ENCODE data around the gene DSTN.

DSTN gene

GRCh38 chr20:17542993-17543412 lies 26.9 kb upstream of the DSTN start:
- DNase-seq (ENCODE audit: low read depth, low spot score) = no peak
- no peak overlapping the region for H3K4me3 ChIP-seq (ENCODE audit: low read length)

GRCh38 chr20:17543531-17544131 lies 26.2 kb upstream of the DSTN start:
- DNase-seq (ENCODE audit: low read depth, low spot score) = no peak

GRCh38 chr20:17545127-17545526 lies 24.7 kb upstream of the DSTN start:
- H3K4me3 ChIP-seq (ENCODE audit: low read length) = no peak overlapping the region
- no peak for DNase-seq (ENCODE audit: low read depth, low spot score)

More at GRCh38 chr20:17543531-17544131, 26.2 kb upstream of the DSTN start:
- no peak overlapping the region for H3K4me3 ChIP-seq (ENCODE audit: low read length)

GRCh38 chr20:17549131-17549530 lies 20.7 kb upstream of the DSTN start:
- H3K4me3 ChIP-seq (ENCODE audit: low read length) = no peak overlapping the region
- DNase-seq (ENCODE audit: low read depth, low spot score) = no peak

GRCh38 chr20:17555106-17555505 lies 14.8 kb upstream of the DSTN start:
- no peak for DNase-seq (ENCODE audit: low read depth, low spot score)
- H3K4me3 ChIP-seq (ENCODE audit: low read length) = no peak overlapping the region

GRCh38 chr20:17556837-17557674 lies 12.8 kb upstream of the DSTN start:
- no peak for DNase-seq (ENCODE audit: low read depth, low spot score)
- no peak overlapping the region for H3K4me3 ChIP-seq (ENCODE audit: low read length)

GRCh38 chr20:17557675-17558006 lies 12.2 kb upstream of the DSTN start:
- H3K4me3 ChIP-seq (ENCODE audit: low read length) = no peak overlapping the region
- DNase-seq (ENCODE audit: low read depth, low spot score) = no peak

- DNase-seq (ENCODE audit: low read depth, low spot score) = no peak
- H3K4me3 ChIP-seq (ENCODE audit: low read length) = no peak overlapping the region
These were observed 11.5 kb upstream of the DSTN start for GRCh38 chr20:17558154-17558940.

GRCh38 chr20:17558941-17559304 lies 11.0 kb upstream of the DSTN start:
- no peak for DNase-seq (ENCODE audit: low read depth, low spot score)

GRCh38 chr20:17559338-17559737 lies 10.5 kb upstream of the DSTN start:
- no peak for DNase-seq (ENCODE audit: low read depth, low spot score)
- no peak overlapping the region for H3K4me3 ChIP-seq (ENCODE audit: low read length)

More at GRCh38 chr20:17558941-17559304, 11.0 kb upstream of the DSTN start:
- H3K4me3 ChIP-seq (ENCODE audit: low read length) = no peak overlapping the region

GRCh38 chr20:17560344-17561074 lies 9.4 kb upstream of the DSTN start:
- DNase-seq (ENCODE audit: low read depth, low spot score) = no peak
- no peak overlapping the region for H3K4me3 ChIP-seq (ENCODE audit: low read length)

- DNase-seq (ENCODE audit: low read depth, low spot score) = no peak
- H3K4me3 ChIP-seq (ENCODE audit: low read length) = no peak overlapping the region
These were observed 7.0 kb upstream of the DSTN start for GRCh38 chr20:17562804-17563305.

GRCh38 chr20:17565169-17565845 lies 4.6 kb upstream of the DSTN start:
- DNase-seq (ENCODE audit: low read depth, low spot score) = no peak

GRCh38 chr20:17566345-17566744 lies 3.5 kb upstream of the DSTN start:
- H3K4me3 ChIP-seq (ENCODE audit: low read length) = no peak overlapping the region
- DNase-seq (ENCODE audit: low read depth, low spot score) = no peak

More at GRCh38 chr20:17565169-17565845, 4.6 kb upstream of the DSTN start:
- no peak overlapping the region for H3K4me3 ChIP-seq (ENCODE audit: low read length)

GRCh38 chr20:17568045-17568788 lies 1.7 kb upstream of the DSTN start:
- no peak for DNase-seq (ENCODE audit: low read depth, low spot score)
- no peak overlapping the region for H3K4me3 ChIP-seq (ENCODE audit: low read length)

- no peak for DNase-seq (ENCODE audit: low read depth, low spot score)
- peak overlapping the region; percentile 68 for H3K4me3 ChIP-seq (ENCODE audit: low read length)
These were observed 828 bp upstream of the DSTN start for GRCh38 chr20:17568972-17569521.

- DNase-seq (ENCODE audit: low read depth, low spot score) = no peak
- H3K4me3 ChIP-seq (ENCODE audit: low read length) = peak overlapping the region; percentile 68
These were observed 675 bp downstream of the DSTN start for GRCh38 chr20:17570347-17571152.
